ENCODE data around the gene F10. TPM values are rescaled to one million over a fixed set of nuclear protein-coding genes. Genes with fewer than 3 reads are reported as not detected.

The F10 gene
- total RNA-seq, 4 donors from 2014 or later: 7.3 to 33.0 (median 20.7) TPM

GRCh38 chr13:113083402-113084061, 39.1 kb upstream of the F10 start:
- TF ChIP-seq CTCF (IDR thresholded peaks at IDR 0.05; ENCODE audit: low read depth): no peak

- no peak for TF ChIP-seq CTCF (IDR thresholded peaks at IDR 0.05; ENCODE audit: low read depth)
Observed at GRCh38 chr13:113084094-113084942, 38.3 kb upstream of the F10 start.

- no peak for TF ChIP-seq CTCF (IDR thresholded peaks at IDR 0.05; ENCODE audit: low read depth)
Observed at GRCh38 chr13:113084943-113085540, 37.6 kb upstream of the F10 start.

GRCh38 chr13:113086031-113086750, 36.4 kb upstream of the F10 start:
- no peak for TF ChIP-seq CTCF (IDR thresholded peaks at IDR 0.05; ENCODE audit: low read depth)

- TF ChIP-seq CTCF (IDR thresholded peaks at IDR 0.05; ENCODE audit: low read depth): no peak
Observed at GRCh38 chr13:113086991-113087922, 35.3 kb upstream of the F10 start.

- TF ChIP-seq CTCF (IDR thresholded peaks at IDR 0.05; ENCODE audit: low read depth): no peak
Observed at GRCh38 chr13:113087923-113088690, 34.5 kb upstream of the F10 start.

Data from subcutaneous adipose tissue (tissue), 4 donors.